GM18870 (cell line): ENCODE results near the gene CAPS.

ENCODE experiments used
- ATAC-seq: cut with Tn5 transposase; IDR thresholded peaks from one replicate; pipeline ENCODE4 v1.9.1; 2021; ENCODE audit warnings: moderate library complexity; ENCODE audit not compliant: unreplicated experiment

The CAPS gene

GRCh38 chr19:5932609-5933262 is 18.7 kb downstream of the CAPS start:
- ATAC-seq: no peak

GRCh38 chr19:5933391-5934068 is 19.5 kb downstream of the CAPS start:
- ATAC-seq: no peak

GRCh38 chr19:5934069-5934401 is 20.0 kb downstream of the CAPS start:
- no peak for ATAC-seq

GRCh38 chr19:5934774-5935472 is 20.9 kb downstream of the CAPS start:
- no peak for ATAC-seq

- no peak for ATAC-seq
These were observed 21.6 kb downstream of the CAPS start for GRCh38 chr19:5935473-5936291.

- ATAC-seq: no peak
These were observed 22.2 kb downstream of the CAPS start for GRCh38 chr19:5936292-5936592.

- no peak for ATAC-seq
These were observed 23.5 kb downstream of the CAPS start for GRCh38 chr19:5937550-5937949.

- ATAC-seq: no peak
These were observed 26.5 kb downstream of the CAPS start for GRCh38 chr19:5940260-5941208.

GRCh38 chr19:5941673-5942072 is 27.6 kb downstream of the CAPS start:
- no peak for ATAC-seq

- ATAC-seq: no peak
These were observed 29.0 kb downstream of the CAPS start for GRCh38 chr19:5943045-5943444.

- ATAC-seq: no peak
These were observed 29.6 kb downstream of the CAPS start for GRCh38 chr19:5943623-5944022.

GRCh38 chr19:5947435-5947834 is 33.4 kb downstream of the CAPS start:
- no peak for ATAC-seq

GRCh38 chr19:5948752-5949564 is 34.9 kb downstream of the CAPS start:
- no peak for ATAC-seq

- ATAC-seq: no peak
These were observed 35.8 kb downstream of the CAPS start for GRCh38 chr19:5949792-5950305.

- ATAC-seq: no peak
These were observed 36.7 kb downstream of the CAPS start for GRCh38 chr19:5950741-5951140.

GRCh38 chr19:5951338-5951861 is 37.3 kb downstream of the CAPS start:
- ATAC-seq: no peak

GRCh38 chr19:5952193-5953029 is 38.4 kb downstream of the CAPS start:
- no peak for ATAC-seq

- ATAC-seq: no peak
These were observed 39.1 kb downstream of the CAPS start for GRCh38 chr19:5953030-5953589.
